Activated naive CD4-positive, alpha-beta T cell treated with anti-CD3 and anti-CD28 coated beads, Interleukin-2, amount 10 ng/mL, durations not matched to agents 7 days and 5 days (primary cell): ENCODE results near the gene CNN1.
"Not testable (repeated sequence)": the region's sequence is repeated elsewhere in the genome, so short reads cannot be mapped to it uniquely, and the experiment has no call there.

ENCODE experiments used
- CTCF ChIA-PET: fragments of 350-600 bp; sonication (Branson Sonifier 250); formaldehyde crosslinking; loops from one replicate; lab custom pipeline; 2021; ENCODE audit warnings: antibody characterized with exemption; lab: Charles Lee
- DNase-seq: peaks from one replicate; pipeline ENCODE4 v3.0.0-alpha.2; 2020
- H3K27ac Mint-ChIP-seq: one replicate; pipeline ENCODE4 v1.8.0; 2021; ENCODE audit warnings: mild to moderate bottlenecking, moderate library complexity, mixed read lengths
- H3K27me3 Mint-ChIP-seq: one replicate; pipeline ENCODE4 v1.8.0; 2021; ENCODE audit warnings: mild to moderate bottlenecking, mixed read lengths
- H3K36me3 Mint-ChIP-seq: one replicate; pipeline ENCODE4 v1.8.0; 2021; ENCODE audit warnings: mixed read lengths
- H3K4me1 Mint-ChIP-seq: one replicate; pipeline ENCODE4 v1.8.0; 2021; ENCODE audit warnings: mixed read lengths
- H3K4me3 Mint-ChIP-seq: one replicate; pipeline ENCODE4 v1.8.0; 2021; ENCODE audit warnings: mild to moderate bottlenecking, moderate library complexity, mixed read lengths
- H3K9me3 Mint-ChIP-seq: one replicate; pipeline ENCODE4 v1.8.0; 2021; ENCODE audit warnings: mixed read lengths

Gene CNN1

GRCh38 chr19:11564082-11564807 lies 25.6 kb downstream of the CNN1 start:
- H3K9me3 Mint-ChIP-seq, H3K27ac Mint-ChIP-seq, H3K36me3 Mint-ChIP-seq, H3K27me3 Mint-ChIP-seq, H3K4me3 Mint-ChIP-seq, DNase-seq: not testable (repeated sequence)
- CTCF ChIA-PET, result interaction anchor here (8.2 kb wide), 1 partner anchor 22 kb away, joined by 127 read pairs; no protein-coding TSS in a partner anchor
- H3K4me1 Mint-ChIP-seq, result peaks cover 14% of the 10 kb centered on the region

DNA sequence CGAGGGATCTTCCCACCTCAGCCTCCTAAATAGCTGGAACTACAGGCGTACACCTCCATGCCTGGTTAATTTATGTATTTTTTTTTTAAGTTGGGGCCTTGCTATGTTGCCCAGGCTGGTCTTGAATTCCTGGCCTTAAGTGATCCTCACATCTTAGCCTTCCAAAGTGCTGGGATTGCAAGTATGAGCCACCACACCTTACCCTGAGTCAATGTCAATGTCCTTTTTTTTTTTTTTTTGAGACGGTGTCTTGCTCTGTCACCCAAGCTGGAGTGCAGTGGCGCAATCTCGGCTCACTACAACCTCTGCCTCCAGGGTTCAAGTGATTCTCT lies 27.0 kb downstream of the CNN1 start:
- CTCF ChIA-PET, DNase-seq, H3K4me1 Mint-ChIP-seq: not testable (repeated sequence)

DNA sequence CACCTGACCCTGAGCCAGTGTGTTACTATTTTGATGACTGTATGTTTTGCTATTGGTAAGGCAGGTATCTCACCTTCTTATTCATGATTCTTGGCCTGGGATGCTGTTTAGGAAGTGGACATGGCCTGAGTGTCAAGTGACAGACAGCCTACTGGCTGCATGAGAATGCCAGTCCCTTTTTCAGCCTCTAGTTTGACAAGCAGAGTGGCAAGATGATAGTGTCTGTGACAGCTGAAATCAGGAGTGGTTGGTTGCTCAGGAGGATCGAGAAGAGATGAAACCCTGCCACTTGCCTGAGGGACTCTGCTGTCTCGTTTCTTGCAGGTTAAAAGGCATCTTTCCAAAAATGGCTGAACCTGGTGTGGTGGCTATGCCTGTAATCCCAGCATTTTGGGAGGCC lies 27.5 kb downstream of the CNN1 start:
- Mint-ChIP-seq H3K36me3 (no peaks in the 10 kb centered on the region), H3K27me3 (no peaks in the 10 kb centered on the region), H3K9me3 (no peaks in the 10 kb centered on the region), H3K4me3 (no peak overlapping the region), H3K4me1 (peaks cover 3% of the 10 kb centered on the region), H3K27ac (no peak overlapping the region)
- CTCF ChIA-PET, result no interaction called here
- no peak for DNase-seq

More for the DNA sequence above, 27.0 kb downstream of the CNN1 start:
- H3K27ac Mint-ChIP-seq, H3K9me3 Mint-ChIP-seq, H3K27me3 Mint-ChIP-seq, H3K36me3 Mint-ChIP-seq, H3K4me3 Mint-ChIP-seq: not testable (repeated sequence)

DNA sequence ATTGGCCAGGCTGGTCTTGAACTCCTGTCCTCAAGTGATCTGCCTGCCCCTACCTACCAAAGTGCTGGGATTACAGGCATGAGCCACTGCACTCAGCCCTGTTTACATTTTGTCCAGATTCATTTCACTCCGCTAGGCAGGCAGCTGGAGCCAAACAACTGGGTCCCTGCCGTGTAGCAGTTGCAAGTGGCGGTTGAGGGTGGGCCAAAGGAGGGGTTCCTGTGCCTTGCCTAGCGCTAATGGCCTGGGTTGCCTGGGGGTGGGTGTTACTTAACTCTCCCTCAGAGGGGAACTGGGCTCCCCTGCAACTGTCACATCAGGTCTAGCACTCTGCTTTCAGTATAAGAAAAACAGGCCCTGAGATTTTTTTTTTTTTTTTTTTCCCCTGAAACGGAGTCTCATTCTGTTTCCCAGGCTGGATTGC lies 31.4 kb downstream of the CNN1 start:
- Mint-ChIP-seq H3K27ac (no peak overlapping the region), H3K9me3 (no peaks in the 10 kb centered on the region), H3K4me3 (no peak overlapping the region), H3K36me3 (no peaks in the 10 kb centered on the region), H3K27me3 (no peaks in the 10 kb centered on the region), H3K4me1 (peaks cover 7% of the 10 kb centered on the region)
- DNase-seq, result no peak
- CTCF ChIA-PET, result no interaction called here

- not testable (repeated sequence) for H3K27ac Mint-ChIP-seq, H3K36me3 Mint-ChIP-seq, H3K4me3 Mint-ChIP-seq, DNase-seq, H3K9me3 Mint-ChIP-seq, H3K27me3 Mint-ChIP-seq
- peaks cover 15% of the 10 kb centered on the region for H3K4me1 Mint-ChIP-seq
- CTCF ChIA-PET, result interaction anchor here (4.1 kb wide), 1 partner anchor 14 kb away, joined by 15 read pairs; the partner anchor contains the start of gene ELOF1
Observed at GRCh38 chr19:11573354-11573753, 34.7 kb downstream of the CNN1 start.

DNA sequence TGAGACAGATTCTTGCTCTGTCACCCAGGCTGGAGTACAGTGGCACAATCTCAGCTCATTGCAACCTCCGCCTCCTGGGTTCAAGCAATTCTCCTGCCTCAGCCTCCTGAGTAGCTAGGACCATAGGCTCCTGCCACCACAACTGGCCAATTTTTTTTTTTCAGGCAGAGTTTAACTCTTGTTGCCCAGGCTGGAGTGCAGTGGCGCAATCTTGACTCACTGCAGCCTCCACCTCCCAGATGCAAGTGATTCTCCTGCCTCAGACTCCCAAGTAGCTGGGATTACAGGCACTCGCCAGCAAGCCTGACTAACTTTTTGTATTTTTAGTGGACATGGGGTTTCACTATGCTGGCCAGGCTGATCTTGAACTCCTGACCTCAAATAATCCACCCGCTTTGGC lies 35.1 kb downstream of the CNN1 start:
- peaks cover 17% of the 10 kb centered on the region for H3K4me1 Mint-ChIP-seq
- not testable (repeated sequence) for H3K4me3 Mint-ChIP-seq, H3K36me3 Mint-ChIP-seq, H3K27me3 Mint-ChIP-seq, H3K27ac Mint-ChIP-seq, DNase-seq, H3K9me3 Mint-ChIP-seq
- CTCF ChIA-PET, result interaction anchor here (4.1 kb wide), 1 partner anchor 14 kb away, joined by 15 read pairs; the partner anchor contains the start of gene ELOF1

DNA sequence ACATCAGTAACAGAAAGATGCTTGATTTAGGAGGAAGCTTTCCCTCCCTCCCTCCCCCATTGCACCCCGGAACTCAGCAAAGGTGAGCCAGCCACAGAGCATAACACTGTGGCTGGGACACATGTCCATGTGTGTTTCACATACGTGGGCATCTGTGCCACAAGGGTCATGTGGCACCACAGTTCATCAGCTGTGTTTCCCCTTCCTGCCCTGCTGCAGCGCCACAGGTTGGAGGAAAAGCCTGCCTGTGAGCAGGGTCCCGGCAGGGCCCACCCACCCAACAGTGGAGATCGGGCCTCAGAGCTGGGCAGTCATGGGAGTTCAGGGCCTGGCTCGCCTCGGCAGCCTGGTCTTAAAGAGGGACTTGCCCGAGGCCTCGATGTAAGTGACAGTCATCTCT lies 36.0 kb downstream of the CNN1 start:
- Mint-ChIP-seq H3K27me3 (no peaks in the 10 kb centered on the region), H3K4me1 (peaks cover 21% of the 10 kb centered on the region), H3K27ac (no peak overlapping the region), H3K4me3 (no peak overlapping the region), H3K9me3 (no peaks in the 10 kb centered on the region), H3K36me3 (peaks cover 4% of the 10 kb centered on the region)
- CTCF ChIA-PET, result interaction anchor here (4.1 kb wide), 1 partner anchor 15 kb away, joined by 15 read pairs; the partner anchor contains the start of gene ELOF1
- DNase-seq, result no peak

DNA sequence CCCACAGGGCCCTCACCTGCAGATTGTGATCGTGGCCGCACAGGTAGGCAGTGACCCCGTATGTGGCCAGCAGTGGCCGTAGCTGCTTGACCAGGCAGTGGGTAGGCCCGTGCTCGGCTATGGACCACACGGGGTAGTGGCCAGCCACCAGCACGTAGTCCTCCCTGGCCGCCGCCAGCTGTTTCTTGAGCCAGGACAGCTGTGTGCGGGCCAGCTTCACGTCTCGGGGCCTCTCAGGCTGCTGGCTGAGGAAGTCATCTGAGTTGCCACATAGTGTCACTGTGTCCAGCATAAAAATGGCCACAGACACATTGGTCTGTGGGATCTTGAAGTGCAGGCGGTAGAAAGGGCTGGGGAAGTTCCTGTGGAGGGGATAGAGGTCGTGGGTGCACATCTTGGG lies 37.6 kb downstream of the CNN1 start:
- H3K4me3 Mint-ChIP-seq, result no peak overlapping the region

DNA sequence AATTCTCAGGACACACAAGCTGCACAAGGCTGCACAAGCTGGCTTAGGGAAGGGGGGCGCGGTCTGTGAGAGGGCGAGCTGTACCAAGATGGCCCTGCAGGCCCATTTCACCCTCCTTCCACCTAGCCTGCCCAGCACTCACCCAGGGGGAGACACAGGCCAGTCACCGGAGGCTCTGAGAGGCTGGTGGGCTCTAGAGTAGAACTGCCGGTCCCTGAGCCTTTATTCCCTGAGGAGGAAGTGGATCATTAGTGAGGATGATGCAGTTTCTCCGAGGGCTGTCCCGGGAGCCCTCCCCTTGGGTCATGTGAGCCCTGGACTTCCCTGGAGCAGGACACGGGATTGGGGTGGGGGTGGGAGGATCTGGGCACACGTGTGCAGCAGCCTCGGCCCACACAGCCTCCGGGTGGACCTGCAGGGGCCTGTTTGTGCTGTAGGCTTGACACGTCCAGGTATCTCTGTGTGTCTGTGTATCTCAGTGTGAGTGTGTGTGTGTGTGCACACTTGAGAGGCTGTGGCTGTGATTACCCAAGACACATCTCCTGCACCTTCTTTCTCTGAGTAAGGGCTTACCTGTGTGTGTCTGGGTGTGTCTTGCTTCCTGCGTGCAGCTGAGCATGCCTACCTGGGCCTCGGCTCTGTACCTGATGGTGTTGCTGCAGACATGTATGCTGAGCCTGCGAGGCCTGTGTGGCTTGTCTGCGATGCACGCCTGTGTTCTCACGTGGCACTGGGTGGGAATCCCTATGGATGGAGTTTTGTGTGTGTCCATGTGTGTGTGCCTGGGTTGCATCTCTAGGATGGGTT lies 39.0 kb downstream of the CNN1 start, which contains the start of gene ACP5:
Gene ACP5 (minus strand): TSS at position 195 of the 807 bp plus-strand sequence. CDS start 328 bp downstream, outside the sequence.
- no peaks in the 10 kb centered on the region for H3K27me3 Mint-ChIP-seq
- H3K4me1 Mint-ChIP-seq, result peaks cover 41% of the 10 kb centered on the region
- H3K36me3 Mint-ChIP-seq, result peaks cover 4% of the 10 kb centered on the region
- no peaks in the 10 kb centered on the region for H3K9me3 Mint-ChIP-seq
- peak within 1 kb of the TSS; percentile 38 for H3K27ac Mint-ChIP-seq
- no peak for DNase-seq
- CTCF ChIA-PET, result interaction anchor here (1.4 kb wide), 1 partner anchor 17 kb away, joined by 3 read pairs; no protein-coding TSS in a partner anchor
- peak within 1 kb of the TSS; percentile 69 for H3K4me3 Mint-ChIP-seq

More for the DNA sequence above, 37.6 kb downstream of the CNN1 start:
- Mint-ChIP-seq H3K9me3 (no peaks in the 10 kb centered on the region), H3K36me3 (peaks cover 4% of the 10 kb centered on the region), H3K4me1 (peaks cover 31% of the 10 kb centered on the region), H3K27me3 (no peaks in the 10 kb centered on the region), H3K27ac (no peak overlapping the region)
- no peak for DNase-seq
- CTCF ChIA-PET, result interaction anchor here (4.1 kb wide), 1 partner anchor 17 kb away, joined by 15 read pairs; the partner anchor contains the start of gene ELOF1

GRCh38 chr19:11578258-11579142 lies 39.8 kb downstream of the CNN1 start:
- H3K27ac Mint-ChIP-seq, result peak overlapping the region; percentile 14
- H3K27me3 Mint-ChIP-seq, result no peaks in the 10 kb centered on the region

DNA sequence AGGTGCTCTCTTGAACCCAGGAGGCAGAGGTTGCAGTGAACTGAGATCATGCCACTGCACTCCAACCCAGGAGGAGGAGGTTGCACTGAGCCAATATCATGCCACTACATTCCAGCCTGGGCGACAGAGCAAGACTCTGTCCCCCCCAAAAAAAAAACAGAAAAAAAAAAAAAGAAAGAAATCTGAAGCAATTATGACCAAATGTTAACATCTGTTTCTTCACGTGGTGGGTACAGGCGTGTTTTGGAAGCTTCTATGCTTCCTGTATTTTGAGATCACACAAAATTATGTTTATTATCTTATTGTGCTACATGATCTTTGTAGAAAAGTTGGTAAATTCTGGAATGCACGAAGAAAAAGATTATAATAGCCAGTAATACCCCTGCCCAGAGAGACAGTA lies 41.5 kb downstream of the CNN1 start:
- Mint-ChIP-seq H3K4me3 (no peak overlapping the region), H3K9me3 (no peaks in the 10 kb centered on the region), H3K36me3 (peaks cover 4% of the 10 kb centered on the region), H3K27ac (no peak overlapping the region), H3K4me1 (peaks cover 36% of the 10 kb centered on the region), H3K27me3 (peaks cover 3% of the 10 kb centered on the region)
- no peak for DNase-seq
- CTCF ChIA-PET, result interaction anchor here (0.9 to 12.7 kb wide), 2 partner anchors 20 to 44 kb away, joined by 6 to 127 read pairs; partner anchors contain the start of gene ELOF1

More at GRCh38 chr19:11578258-11579142, 39.8 kb downstream of the CNN1 start:
- DNase-seq, result peak; percentile 57
- peaks cover 4% of the 10 kb centered on the region for H3K36me3 Mint-ChIP-seq
- H3K4me3 Mint-ChIP-seq, result peak overlapping the region; percentile 70
- peaks cover 43% of the 10 kb centered on the region for H3K4me1 Mint-ChIP-seq
- H3K9me3 Mint-ChIP-seq, result no peaks in the 10 kb centered on the region
- CTCF ChIA-PET, result interaction anchor here (0.6 to 1.4 kb wide), 3 partner anchors 18 to 286 kb away, joined by 3 to 4 read pairs (median 3); no protein-coding TSS in a partner anchor

DNA sequence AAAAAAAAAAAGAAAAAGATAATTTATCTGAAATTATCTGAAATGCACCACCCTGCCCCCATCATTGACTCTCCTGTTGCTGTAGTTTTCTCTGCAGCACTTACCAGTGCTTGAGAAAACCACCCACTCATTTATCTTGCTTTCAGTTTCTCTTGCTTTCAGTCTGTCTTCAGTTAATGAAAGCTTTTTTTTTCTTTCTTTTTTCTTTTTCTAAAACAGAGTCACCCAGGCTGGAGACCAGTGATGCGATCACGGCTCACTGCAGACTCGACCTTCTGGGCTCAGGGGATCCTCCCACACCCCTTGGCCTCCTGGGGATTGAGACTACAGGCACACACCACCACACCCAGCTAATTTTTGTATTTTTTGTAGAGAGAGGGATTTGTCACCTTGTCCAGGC lies 43.1 kb downstream of the CNN1 start:
- H3K36me3 Mint-ChIP-seq, result peaks cover 3% of the 10 kb centered on the region
- peak; percentile 68 for DNase-seq
- CTCF ChIA-PET, result interaction anchor here (0.5 to 12.7 kb wide), 4 partner anchors 8 to 94 kb away, joined by 3 to 127 read pairs (median 4); partner anchors contain the start of gene ELOF1
- peak overlapping the region; percentile 62 for H3K4me3 Mint-ChIP-seq
- H3K9me3 Mint-ChIP-seq, result no peaks in the 10 kb centered on the region
- H3K4me1 Mint-ChIP-seq, result peaks cover 36% of the 10 kb centered on the region
- peak overlapping the region; percentile 96 for H3K27ac Mint-ChIP-seq
- H3K27me3 Mint-ChIP-seq, result peaks cover 11% of the 10 kb centered on the region

DNA sequence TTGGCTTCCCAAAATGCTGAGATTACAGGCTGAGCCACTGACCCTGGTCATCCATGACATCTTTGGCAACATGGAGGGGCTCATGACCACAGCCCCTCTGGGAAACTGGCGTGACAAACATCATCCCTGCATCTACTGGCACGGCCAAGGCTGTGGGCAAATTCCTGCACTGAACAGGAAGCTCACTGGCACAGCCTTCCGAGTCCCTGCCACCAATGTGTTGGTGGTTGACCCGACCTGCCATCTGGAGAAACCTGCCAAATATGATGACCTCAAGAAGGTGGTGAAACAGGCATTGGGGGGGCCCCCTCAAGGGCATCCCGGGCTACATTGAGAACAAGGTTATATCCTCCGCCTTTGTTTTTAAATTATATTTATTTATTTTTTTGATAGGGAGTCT lies 47.7 kb downstream of the CNN1 start:
- H3K4me1 Mint-ChIP-seq, result peaks cover 18% of the 10 kb centered on the region
- peaks cover 21% of the 10 kb centered on the region for H3K27me3 Mint-ChIP-seq
- DNase-seq, result no peak
- no peak overlapping the region for H3K4me3 Mint-ChIP-seq
- no peaks in the 10 kb centered on the region for H3K36me3 Mint-ChIP-seq
- CTCF ChIA-PET, result interaction anchor here (0.5 to 12.7 kb wide), 4 partner anchors 26 to 460 kb away, joined by 3 to 127 read pairs (median 4); partner anchors contain the start of gene ELOF1
- H3K9me3 Mint-ChIP-seq, result no peaks in the 10 kb centered on the region
- no peak overlapping the region for H3K27ac Mint-ChIP-seq
